ENCODE data around the gene LPP. TPM values are rescaled to one million over a fixed set of nuclear protein-coding genes. Genes with fewer than 3 reads are reported as not detected.
A peak's percentile ranks its signal among the peaks of the same experiment; 100 is the strongest.

The LPP gene
- polyA plus RNA-seq, 3 donors from 2014 or later, result 6.5 to 33.5 (median 11.3) TPM

GRCh38 chr3:188775412-188775811, 621.5 kb downstream of the LPP start:
- Mint-ChIP-seq H3K27me3 (ENCODE audit: low read depth in 3 of 3) (peaks cover 0 to 2% (median 0%) of the 10 kb centered on the region in 3 donors), H3K27ac (no peak overlapping the region), H3K9me3 (no peaks in the 10 kb centered on the region), H3K4me3 (no peak overlapping the region), H3K4me1 (no peaks in the 10 kb centered on the region), H3K36me3 (peaks cover 0 to 4% (median 0%) of the 10 kb centered on the region in 3 donors)
- no peak for DNase-seq

GRCh38 chr3:188776447-188776846, 622.5 kb downstream of the LPP start:
- H3K27ac Mint-ChIP-seq, result no peak overlapping the region
- no peak for DNase-seq

GRCh38 chr3:188778091-188778852, 624.3 kb downstream of the LPP start:
- Mint-ChIP-seq H3K27me3 (ENCODE audit: low read depth in 3 of 3) (no peaks in the 10 kb centered on the region), H3K27ac (no peak overlapping the region), H3K36me3 (no peaks in the 10 kb centered on the region), H3K4me3 (no peak overlapping the region), H3K9me3 (no peaks in the 10 kb centered on the region), H3K4me1 (peaks cover 6 to 23% of the 10 kb centered on the region in 2 donors)
- no peak for DNase-seq

More at GRCh38 chr3:188776447-188776846, 622.5 kb downstream of the LPP start:
- no peak overlapping the region for H3K4me3 Mint-ChIP-seq
- H3K4me1 Mint-ChIP-seq, result peaks cover 0 to 8% of the 10 kb centered on the region in 2 donors
- H3K9me3 Mint-ChIP-seq, result no peaks in the 10 kb centered on the region
- H3K27me3 Mint-ChIP-seq (ENCODE audit: low read depth in 3 of 3), result peaks cover 0 to 2% (median 0%) of the 10 kb centered on the region in 3 donors
- peaks cover 0 to 4% (median 0%) of the 10 kb centered on the region in 3 donors for H3K36me3 Mint-ChIP-seq

- no peak overlapping the region for H3K4me3 Mint-ChIP-seq
- H3K4me1 Mint-ChIP-seq, result peaks cover 6 to 23% of the 10 kb centered on the region in 2 donors
- no peaks in the 10 kb centered on the region for H3K9me3 Mint-ChIP-seq
- peaks cover 0 to 2% (median 0%) of the 10 kb centered on the region in 3 donors for H3K27me3 Mint-ChIP-seq (ENCODE audit: low read depth in 3 of 3)
- no peak overlapping the region for H3K27ac Mint-ChIP-seq
- H3K36me3 Mint-ChIP-seq, result peaks cover 0 to 3% (median 0%) of the 10 kb centered on the region in 3 donors
- DNase-seq, result no peak
Observed at GRCh38 chr3:188779281-188779980, 625.5 kb downstream of the LPP start.

GRCh38 chr3:188780193-188781147, 626.5 kb downstream of the LPP start:
- Mint-ChIP-seq H3K4me1 (peaks cover 6 to 23% of the 10 kb centered on the region in 2 donors), H3K27ac (peak overlapping the region in 1 of 6 donors; percentile 37), H3K4me3 (no peak overlapping the region), H3K27me3 (ENCODE audit: low read depth in 3 of 3) (peaks cover 0 to 2% (median 0%) of the 10 kb centered on the region in 3 donors), H3K9me3 (no peaks in the 10 kb centered on the region), H3K36me3 (peaks cover 0 to 3% (median 0%) of the 10 kb centered on the region in 3 donors)
- DNase-seq, result no peak

GRCh38 chr3:188782613-188783124, 628.7 kb downstream of the LPP start:
- peaks cover 0 to 2% (median 0%) of the 10 kb centered on the region in 3 donors for H3K27me3 Mint-ChIP-seq (ENCODE audit: low read depth in 3 of 3)
- H3K4me1 Mint-ChIP-seq, result peaks cover 6 to 23% of the 10 kb centered on the region in 2 donors
- no peaks in the 10 kb centered on the region for H3K9me3 Mint-ChIP-seq
- H3K27ac Mint-ChIP-seq, result peak overlapping the region in 5 of 6 donors; percentile 8 to 51 (median 37)
- H3K4me3 Mint-ChIP-seq, result no peak overlapping the region
- peaks cover 0 to 3% (median 0%) of the 10 kb centered on the region in 3 donors for H3K36me3 Mint-ChIP-seq
- no peak for DNase-seq

GRCh38 chr3:188786424-188786823, 632.5 kb downstream of the LPP start:
- no peak for DNase-seq
- H3K4me3 Mint-ChIP-seq, result no peak overlapping the region
- H3K4me1 Mint-ChIP-seq, result peaks cover 6 to 14% of the 10 kb centered on the region in 2 donors
- H3K27ac Mint-ChIP-seq, result no peak overlapping the region
- H3K36me3 Mint-ChIP-seq, result peaks cover 0 to 3% (median 0%) of the 10 kb centered on the region in 3 donors
- no peaks in the 10 kb centered on the region for H3K9me3 Mint-ChIP-seq
- H3K27me3 Mint-ChIP-seq (ENCODE audit: low read depth in 3 of 3), result peaks cover 0 to 2% (median 0%) of the 10 kb centered on the region in 3 donors

GRCh38 chr3:188788621-188789081, 634.7 kb downstream of the LPP start:
- Mint-ChIP-seq H3K27ac (no peak overlapping the region), H3K4me3 (no peak overlapping the region), H3K9me3 (no peaks in the 10 kb centered on the region), H3K27me3 (ENCODE audit: low read depth in 3 of 3) (peaks cover 0 to 2% (median 0%) of the 10 kb centered on the region in 3 donors), H3K36me3 (peaks cover 0 to 6% (median 3%) of the 10 kb centered on the region in 3 donors), H3K4me1 (peaks cover 0 to 8% of the 10 kb centered on the region in 2 donors)
- peak in 1 of 3 donors; percentile 12 for DNase-seq

- no peak for DNase-seq
- Mint-ChIP-seq H3K4me3 (no peak overlapping the region), H3K27me3 (ENCODE audit: low read depth in 3 of 3) (no peaks in the 10 kb centered on the region), H3K36me3 (peaks cover 0 to 8% (median 0%) of the 10 kb centered on the region in 3 donors), H3K9me3 (no peaks in the 10 kb centered on the region), H3K4me1 (peaks cover 0 to 8% of the 10 kb centered on the region in 2 donors), H3K27ac (no peak overlapping the region)
Observed at GRCh38 chr3:188789251-188789650, 635.3 kb downstream of the LPP start.

GRCh38 chr3:188791311-188791710, 637.4 kb downstream of the LPP start:
- H3K27ac Mint-ChIP-seq, result no peak overlapping the region
- peaks cover 0 to 8% (median 0%) of the 10 kb centered on the region in 3 donors for H3K36me3 Mint-ChIP-seq
- no peaks in the 10 kb centered on the region for H3K9me3 Mint-ChIP-seq
- DNase-seq, result no peak
- H3K4me3 Mint-ChIP-seq, result no peak overlapping the region
- no peaks in the 10 kb centered on the region for H3K27me3 Mint-ChIP-seq (ENCODE audit: low read depth in 3 of 3)
- peaks cover 0 to 10% of the 10 kb centered on the region in 2 donors for H3K4me1 Mint-ChIP-seq

- Mint-ChIP-seq H3K4me1 (peaks cover 0 to 10% of the 10 kb centered on the region in 2 donors), H3K27ac (peak overlapping the region in 1 of 6 donors; percentile 4), H3K4me3 (no peak overlapping the region), H3K27me3 (ENCODE audit: low read depth in 3 of 3) (peaks cover 0 to 1% (median 0%) of the 10 kb centered on the region in 3 donors), H3K9me3 (no peaks in the 10 kb centered on the region), H3K36me3 (peaks cover 0 to 8% (median 0%) of the 10 kb centered on the region in 3 donors)
- DNase-seq, result peak in 1 of 3 donors; percentile 11
Observed at GRCh38 chr3:188792793-188793192, 638.8 kb downstream of the LPP start.

GRCh38 chr3:188796122-188796631, 642.2 kb downstream of the LPP start:
- DNase-seq, result no peak

More at GRCh38 chr3:188796122-188796631, 642.2 kb downstream of the LPP start:
- H3K9me3 Mint-ChIP-seq, result no peaks in the 10 kb centered on the region
- H3K27me3 Mint-ChIP-seq (ENCODE audit: low read depth in 3 of 3), result peaks cover 0 to 1% (median 0%) of the 10 kb centered on the region in 3 donors
- H3K4me3 Mint-ChIP-seq, result no peak overlapping the region
- peaks cover 0 to 8% (median 0%) of the 10 kb centered on the region in 3 donors for H3K36me3 Mint-ChIP-seq
- H3K27ac Mint-ChIP-seq, result peak overlapping the region in 1 of 6 donors; percentile 13
- peaks cover 0 to 12% of the 10 kb centered on the region in 2 donors for H3K4me1 Mint-ChIP-seq
